GM21619 (cell line): ENCODE measurements around the gene CXCR2.
"Not testable (repeated sequence)": the region's sequence is repeated elsewhere in the genome, so short reads cannot be mapped to it uniquely, and the experiment has no call there.

Source experiments
- ATAC-seq: cut with Tn5 transposase; IDR thresholded peaks from one replicate; pipeline ENCODE4 v1.9.1; 2021; ENCODE audit not compliant: unreplicated experiment

The CXCR2 gene

GRCh38 chr2:218129458-218130135 is 3.8 kb downstream of the CXCR2 start:
- no peak for ATAC-seq

DNA sequence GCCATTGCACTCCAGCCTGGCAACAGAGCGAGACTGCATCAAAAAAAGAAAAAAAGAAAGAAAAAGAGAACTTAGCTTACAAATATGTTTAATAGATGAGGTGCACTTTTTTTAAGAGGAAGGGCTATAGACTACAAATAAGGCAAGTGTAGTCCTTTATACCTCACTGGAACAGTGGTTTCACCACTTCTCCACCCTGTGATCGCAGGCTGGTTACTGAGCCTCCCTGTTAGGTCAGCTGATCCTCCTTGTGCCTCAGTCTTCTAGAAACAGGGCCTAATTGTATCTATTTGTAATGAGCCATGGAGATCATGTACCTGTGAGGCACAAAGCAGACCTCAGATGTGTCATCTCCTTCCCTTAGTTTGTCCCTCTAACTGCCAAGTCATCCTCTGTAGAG is 4.5 kb downstream of the CXCR2 start:
- no peak for ATAC-seq

- no peak for ATAC-seq
Measured at GRCh38 chr2:218130822-218131221, 5.0 kb downstream of the CXCR2 start.

GRCh38 chr2:218137514-218137913 is 11.7 kb downstream of the CXCR2 start:
- ATAC-seq = no peak

- no peak for ATAC-seq
Measured at GRCh38 chr2:218138047-218138446, 12.2 kb downstream of the CXCR2 start.

GRCh38 chr2:218145124-218145523 is 19.3 kb downstream of the CXCR2 start:
- no peak for ATAC-seq

- ATAC-seq = no peak
Measured at GRCh38 chr2:218146056-218146455, 20.2 kb downstream of the CXCR2 start.

GRCh38 chr2:218149098-218149497 is 23.3 kb downstream of the CXCR2 start:
- no peak for ATAC-seq

- ATAC-seq = no peak
Measured at GRCh38 chr2:218149848-218150440, 24.1 kb downstream of the CXCR2 start.

DNA sequence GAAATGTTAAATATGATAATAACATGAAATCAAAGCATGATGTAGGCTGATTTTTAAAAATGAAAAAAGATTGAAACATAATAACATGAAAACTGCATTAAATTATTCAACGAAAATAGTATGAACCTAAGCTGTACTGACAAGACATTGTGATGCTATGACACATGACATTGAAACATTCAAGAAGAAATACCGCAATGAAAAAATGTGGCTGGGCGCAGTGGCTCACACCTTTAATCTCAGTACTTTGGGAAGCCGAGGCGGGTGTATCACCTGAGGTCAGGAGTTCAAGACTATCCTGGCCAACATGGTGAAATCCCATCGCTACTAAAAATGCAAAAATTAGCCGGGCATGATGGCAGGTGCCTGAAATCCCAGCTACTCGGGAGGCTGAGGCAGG is 26.3 kb downstream of the CXCR2 start:
- ATAC-seq = no peak

DNA sequence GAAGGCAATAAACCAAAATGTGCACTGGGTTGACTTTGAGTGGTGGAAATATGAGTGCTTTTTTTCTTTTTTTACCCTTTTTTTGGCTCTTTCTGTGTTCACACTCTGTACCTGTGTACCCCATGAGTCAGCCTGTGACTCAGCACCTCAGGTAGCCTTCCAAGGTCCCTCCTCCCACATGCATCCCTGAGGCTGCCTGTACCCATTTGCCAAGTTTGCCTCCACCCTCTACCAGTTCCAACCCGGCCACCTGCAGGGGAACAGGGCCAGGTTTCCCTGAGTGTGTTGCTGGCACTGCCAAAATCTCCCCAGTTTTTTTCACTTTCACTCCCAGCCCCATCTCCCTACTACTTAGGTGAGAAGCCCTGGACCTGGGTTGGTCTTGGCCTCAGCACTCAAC is 26.9 kb downstream of the CXCR2 start:
- no peak for ATAC-seq

- no peak for ATAC-seq
Measured at GRCh38 chr2:218155953-218156479, 30.2 kb downstream of the CXCR2 start.

GRCh38 chr2:218161644-218162043 is 35.8 kb downstream of the CXCR2 start:
- ATAC-seq = no peak

DNA sequence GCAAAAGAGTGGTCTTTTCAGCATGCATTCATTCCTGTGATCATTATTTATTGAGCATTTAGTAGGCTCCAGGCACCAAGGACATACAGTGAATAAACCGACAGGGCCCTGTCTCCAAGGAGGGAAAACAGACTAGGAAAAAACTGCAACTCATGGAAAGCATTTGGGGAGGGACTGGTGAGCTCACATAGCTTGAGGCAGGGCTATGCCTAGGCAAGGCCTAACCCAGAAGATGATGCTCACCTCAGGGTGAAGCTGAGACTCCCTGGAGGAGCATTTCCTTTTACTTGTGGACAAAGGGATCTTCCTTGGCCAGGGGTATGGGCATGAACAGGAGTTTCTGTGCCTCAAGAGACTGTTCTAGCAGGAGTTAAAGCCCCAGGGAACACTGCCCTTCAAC is 37.0 kb downstream of the CXCR2 start:
- ATAC-seq = no peak

GRCh38 chr2:218166791-218167190 is 41.0 kb downstream of the CXCR2 start, which contains the start of gene CXCR1:
Gene CXCR1, minus strand, starts transcription at chr2:218166962. Its CDS starts 1,751 bp downstream, at chr2:218165211.
- ATAC-seq = no peak

- no peak for ATAC-seq
Measured at GRCh38 chr2:218168016-218168415, 42.2 kb downstream of the CXCR2 start.

GRCh38 chr2:218168635-218169462 is 43.0 kb downstream of the CXCR2 start:
- ATAC-seq = no peak

DNA sequence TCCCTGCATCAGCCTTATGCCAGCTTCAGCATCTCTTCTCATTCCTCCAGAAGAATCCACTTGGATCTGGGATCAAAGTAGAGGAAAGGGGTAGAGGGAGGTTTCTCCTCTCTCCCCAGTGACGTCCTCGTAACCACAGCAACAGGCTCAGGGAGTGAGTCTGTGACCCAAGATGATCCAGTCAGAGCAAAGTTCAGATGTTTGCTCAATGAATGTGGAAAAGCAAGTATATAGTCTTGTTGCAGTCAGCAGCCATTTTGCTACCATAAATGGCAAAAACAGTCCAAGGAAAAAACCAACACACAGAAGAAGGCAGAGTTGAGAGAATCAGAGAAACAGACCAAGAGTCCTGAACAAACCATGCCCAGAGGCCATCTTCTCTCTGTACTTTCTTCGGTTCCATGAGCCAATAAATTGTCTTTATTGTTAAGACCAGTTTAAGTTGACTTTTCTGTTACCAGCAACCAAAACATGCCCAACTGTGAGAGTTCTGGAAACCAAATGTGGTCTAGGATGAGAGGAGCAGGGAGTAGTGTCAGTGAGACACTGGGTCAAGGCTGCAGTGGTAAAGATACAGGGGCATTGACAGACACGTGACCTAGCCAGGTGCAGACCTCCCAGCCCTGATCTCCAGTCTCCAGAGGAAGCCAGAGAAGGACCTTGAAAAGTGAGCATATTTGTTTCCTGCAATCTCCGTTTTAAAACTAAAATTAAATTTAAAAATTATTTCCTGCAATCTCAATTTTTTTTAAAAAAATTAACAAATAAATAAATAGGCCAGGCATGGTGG is 44.1 kb downstream of the CXCR2 start:
- no peak for ATAC-seq

DNA sequence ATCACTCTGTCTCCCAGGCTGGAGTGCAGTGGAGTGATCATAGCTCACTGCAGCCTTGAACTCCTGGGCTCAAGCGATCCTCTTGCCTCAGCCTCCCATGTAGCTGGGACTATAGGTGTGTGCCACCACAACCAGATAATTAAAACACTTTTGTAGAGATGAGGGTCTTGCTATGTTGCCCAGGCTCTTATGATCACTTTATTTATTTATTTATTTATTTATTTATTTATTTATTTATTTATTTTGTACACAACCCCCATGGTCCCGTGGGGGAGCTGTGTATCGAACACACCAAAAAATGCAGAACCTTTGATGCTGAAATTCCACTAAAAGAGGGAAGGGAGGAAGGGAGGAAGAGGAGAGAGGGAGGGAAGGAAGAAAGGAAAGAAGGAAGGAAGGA is 45.9 kb downstream of the CXCR2 start:
- ATAC-seq = not testable (repeated sequence)

- no peak for ATAC-seq
Measured at GRCh38 chr2:218172845-218173244, 47.0 kb downstream of the CXCR2 start.

DNA sequence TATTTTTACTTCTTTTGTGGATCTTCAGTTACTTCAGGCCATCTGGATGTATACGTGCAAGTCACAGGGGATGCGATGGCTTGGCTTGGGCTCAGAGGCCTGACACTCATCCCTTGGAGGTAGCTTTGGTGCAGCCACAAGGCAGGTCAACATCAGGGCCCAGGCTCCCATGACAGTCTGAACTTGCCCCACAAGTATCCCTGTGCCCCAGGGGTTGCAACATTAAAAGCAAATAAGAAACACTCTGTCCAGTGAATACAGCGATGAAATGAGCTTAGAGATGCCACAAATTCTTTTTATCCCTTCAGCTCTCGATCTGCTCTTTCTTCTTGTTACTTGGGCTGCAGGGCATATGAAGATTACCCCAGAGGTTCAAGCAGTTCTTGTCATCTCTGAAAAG is 54.0 kb downstream of the CXCR2 start:
- no peak for ATAC-seq
